ENCODE measurements around the gene UBALD2. TPM values are rescaled to one million over a fixed set of nuclear protein-coding genes. Genes with fewer than 3 reads are reported as not detected.

Gene UBALD2
- total RNA-seq, 3 donors from 2014 or later: 11.1 to 15.1 (median 13.0) TPM

GRCh38 chr17:76276069-76276431 is 10.9 kb downstream of the UBALD2 start:
- Histone ChIP-seq H3K27ac (no peak overlapping the region), H3K4me1 (peaks cover 26% of the 10 kb centered on the region in 2 donors), H3K4me3 (no peak overlapping the region), H3K36me3 (no peaks in the 10 kb centered on the region), H3K27me3 (no peaks in the 10 kb centered on the region), H3K9me3 (no peaks in the 10 kb centered on the region)
- no peak for DNase-seq (ENCODE audit: low spot score in 2 of 2)
- TF ChIP-seq POLR2AphosphoS5 (IDR thresholded peaks at IDR 0.05) (no peak), POLR2A (IDR thresholded peaks at IDR 0.05) (no peak), CTCF (IDR thresholded peaks at IDR 0.05) (no peak)
- intact Hi-C loops (cut with DNase I; ENCODE audit: low total_unique reads): no loop called here

DNA sequence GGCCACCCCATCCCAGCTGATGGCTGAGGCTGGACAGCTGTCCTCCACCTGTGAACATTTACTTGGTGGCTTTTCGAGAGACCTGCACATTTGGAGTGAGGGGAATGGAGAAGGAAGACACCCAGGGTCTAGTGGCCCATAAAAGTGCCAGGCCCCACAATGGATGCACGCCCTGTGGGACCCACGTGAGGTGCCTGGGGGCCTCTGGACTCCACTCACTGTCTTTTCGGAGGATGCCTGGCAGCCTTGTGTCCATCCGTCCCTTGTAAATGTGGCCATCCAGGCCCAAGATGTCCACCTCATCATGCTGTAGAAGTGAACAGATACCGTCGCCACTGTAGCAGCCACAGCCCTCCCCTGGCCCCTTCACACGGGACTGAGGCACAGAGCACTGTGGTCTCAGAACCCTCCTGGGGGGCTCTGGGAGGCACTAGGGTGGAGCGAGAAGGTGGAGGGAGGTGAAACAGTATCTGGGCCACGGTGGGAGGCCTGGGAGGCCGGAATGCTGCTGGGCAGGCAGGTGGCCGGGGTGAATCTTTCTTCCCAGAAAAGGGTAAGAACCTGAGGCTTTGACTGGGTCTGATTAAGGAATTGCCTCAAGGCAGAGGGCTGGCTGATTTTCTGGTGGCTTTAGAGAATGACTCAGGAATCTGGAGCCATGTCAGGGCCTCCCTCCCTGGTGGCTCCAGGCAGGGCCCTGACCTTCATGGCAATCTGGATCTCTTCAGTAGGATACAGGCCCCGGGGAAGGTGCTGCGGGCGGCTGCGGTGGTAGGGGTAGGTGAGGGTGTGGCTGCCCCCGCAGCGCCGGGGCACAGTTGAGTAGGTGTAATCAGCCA is 11.5 kb downstream of the UBALD2 start:
- H3K27ac ChIP-seq: peak overlapping the region; percentile 38 to 43
- intact Hi-C loops (cut with DNase I; ENCODE audit: low total_unique reads): no loop called here

GRCh38 chr17:76277300-76278267 is 12.4 kb downstream of the UBALD2 start:
- intact Hi-C loops (cut with DNase I; ENCODE audit: low total_unique reads): loop anchor here (1.0 kb wide), 1 partner anchor 154 kb away; no protein-coding TSS in a partner anchor

More for the DNA sequence above, 11.5 kb downstream of the UBALD2 start:
- H3K36me3 ChIP-seq: no peaks in the 10 kb centered on the region
- H3K4me1 ChIP-seq: peaks cover 23 to 26% of the 10 kb centered on the region in 2 donors
- no peak for DNase-seq (ENCODE audit: low spot score in 2 of 2)
- no peak overlapping the region for H3K4me3 ChIP-seq
- H3K9me3 ChIP-seq: no peaks in the 10 kb centered on the region
- TF ChIP-seq POLR2AphosphoS5 (IDR thresholded peaks at IDR 0.05) (no peak), CTCF (IDR thresholded peaks at IDR 0.05) (no peak), POLR2A (IDR thresholded peaks at IDR 0.05) (no peak)
- H3K27me3 ChIP-seq: no peaks in the 10 kb centered on the region

GRCh38 chr17:76278268-76278908 is 13.2 kb downstream of the UBALD2 start:
- H3K4me3 ChIP-seq: no peak overlapping the region
- TF ChIP-seq CTCF (IDR thresholded peaks at IDR 0.05) (no peak), POLR2A (IDR thresholded peaks at IDR 0.05) (no peak), POLR2AphosphoS5 (IDR thresholded peaks at IDR 0.05) (no peak)
- H3K9me3 ChIP-seq: no peaks in the 10 kb centered on the region
- no peak for DNase-seq (ENCODE audit: low spot score in 2 of 2)
- intact Hi-C loops (cut with DNase I; ENCODE audit: low total_unique reads): loop anchor here (1.0 kb wide), 1 partner anchor 155 kb away; no protein-coding TSS in a partner anchor
- no peak overlapping the region for H3K27ac ChIP-seq
- no peaks in the 10 kb centered on the region for H3K27me3 ChIP-seq
- H3K36me3 ChIP-seq: no peaks in the 10 kb centered on the region
- peaks cover 7 to 14% of the 10 kb centered on the region in 2 donors for H3K4me1 ChIP-seq

More at GRCh38 chr17:76277300-76278267, 12.4 kb downstream of the UBALD2 start:
- TF ChIP-seq CTCF (IDR thresholded peaks at IDR 0.05) (no peak), POLR2A (IDR thresholded peaks at IDR 0.05) (no peak), POLR2AphosphoS5 (IDR thresholded peaks at IDR 0.05) (no peak)
- H3K4me1 ChIP-seq: peaks cover 14 to 22% of the 10 kb centered on the region in 2 donors
- H3K9me3 ChIP-seq: no peaks in the 10 kb centered on the region
- H3K4me3 ChIP-seq: no peak overlapping the region
- H3K27me3 ChIP-seq: no peaks in the 10 kb centered on the region
- H3K27ac ChIP-seq: peak overlapping the region in 1 of 2 donors; percentile 43
- no peaks in the 10 kb centered on the region for H3K36me3 ChIP-seq
- DNase-seq (ENCODE audit: low spot score in 2 of 2): no peak

Data from breast epithelium (tissue), 4 donors.